ENCODE results near the gene NUDT14. TPM values are rescaled to one million over a fixed set of nuclear protein-coding genes. Genes with fewer than 3 reads are reported as not detected.

Gene NUDT14
- total RNA-seq, 2 donors from 2014 or later = 17.1 to 18.9 TPM

DNA sequence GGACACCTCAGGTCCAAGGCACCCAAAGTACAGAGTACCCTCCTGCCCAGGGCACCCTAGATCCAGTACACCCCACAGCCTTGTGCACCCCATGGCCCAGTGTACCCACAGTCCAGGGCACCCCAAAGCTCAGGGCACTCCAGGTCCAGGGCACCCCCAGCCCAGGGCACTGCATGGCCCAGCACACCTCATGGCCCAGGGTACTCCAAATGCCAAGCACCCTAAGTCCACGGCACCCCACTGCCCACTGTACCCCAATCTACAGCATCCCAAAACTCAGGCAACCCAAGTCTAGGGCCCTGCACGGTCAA, 18.5 kb downstream of the NUDT14 start:
- DNase-seq (ENCODE audit: low spot score) = no peak
- TF ChIP-seq, protein P1, sequence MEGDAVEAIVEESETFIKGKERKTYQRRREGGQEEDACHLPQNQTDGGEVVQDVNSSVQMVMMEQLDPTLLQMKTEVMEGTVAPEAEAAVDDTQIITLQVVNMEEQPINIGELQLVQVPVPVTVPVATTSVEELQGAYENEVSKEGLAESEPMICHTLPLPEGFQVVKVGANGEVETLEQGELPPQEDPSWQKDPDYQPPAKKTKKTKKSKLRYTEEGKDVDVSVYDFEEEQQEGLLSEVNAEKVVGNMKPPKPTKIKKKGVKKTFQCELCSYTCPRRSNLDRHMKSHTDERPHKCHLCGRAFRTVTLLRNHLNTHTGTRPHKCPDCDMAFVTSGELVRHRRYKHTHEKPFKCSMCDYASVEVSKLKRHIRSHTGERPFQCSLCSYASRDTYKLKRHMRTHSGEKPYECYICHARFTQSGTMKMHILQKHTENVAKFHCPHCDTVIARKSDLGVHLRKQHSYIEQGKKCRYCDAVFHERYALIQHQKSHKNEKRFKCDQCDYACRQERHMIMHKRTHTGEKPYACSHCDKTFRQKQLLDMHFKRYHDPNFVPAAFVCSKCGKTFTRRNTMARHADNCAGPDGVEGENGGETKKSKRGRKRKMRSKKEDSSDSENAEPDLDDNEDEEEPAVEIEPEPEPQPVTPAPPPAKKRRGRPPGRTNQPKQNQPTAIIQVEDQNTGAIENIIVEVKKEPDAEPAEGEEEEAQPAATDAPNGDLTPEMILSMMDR (IDR thresholded peaks at IDR 0.05) = no peak
- no peaks in the 10 kb centered on the region for H3K9me3 ChIP-seq
- H3K4me3 ChIP-seq = no peak overlapping the region
- no peak overlapping the region for H3K27ac ChIP-seq
- H3K27me3 ChIP-seq = no peaks in the 10 kb centered on the region
- H3K36me3 ChIP-seq = no peaks in the 10 kb centered on the region
- peaks cover 0 to 28% of the 10 kb centered on the region in 2 donors for H3K4me1 ChIP-seq

- H3K4me1 ChIP-seq = peaks cover 0 to 25% of the 10 kb centered on the region in 2 donors
- TF ChIP-seq, protein P1 (IDR thresholded peaks at IDR 0.05) = no peak
- no peaks in the 10 kb centered on the region for H3K9me3 ChIP-seq
- H3K27ac ChIP-seq = no peak overlapping the region
- no peaks in the 10 kb centered on the region for H3K36me3 ChIP-seq
- no peak for DNase-seq (ENCODE audit: low spot score)
- no peaks in the 10 kb centered on the region for H3K27me3 ChIP-seq
- no peak overlapping the region for H3K4me3 ChIP-seq
Observed at GRCh38 chr14:105161964-105162668, 19.0 kb downstream of the NUDT14 start.

DNA sequence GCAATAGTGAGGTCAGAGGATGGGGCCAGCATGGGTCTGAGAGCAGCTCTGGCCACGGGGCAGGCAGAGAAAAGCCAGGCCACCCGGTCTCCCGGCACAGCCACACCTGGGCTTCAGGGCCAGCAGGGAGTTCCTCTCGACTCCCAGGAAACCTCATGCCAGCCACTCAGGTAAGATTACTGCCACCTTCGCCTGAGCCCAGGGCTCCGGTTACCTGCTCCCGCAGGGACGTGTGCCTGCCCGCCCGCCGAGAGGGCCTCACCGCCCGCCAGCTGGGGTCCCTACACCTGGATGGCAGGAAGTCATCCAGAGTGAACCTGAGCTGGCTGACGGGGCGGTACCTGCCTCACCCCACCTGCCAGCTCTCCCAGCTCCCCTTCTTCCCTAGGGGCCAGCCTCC, 19.8 kb downstream of the NUDT14 start:
- no peak for DNase-seq (ENCODE audit: low spot score)
- Histone ChIP-seq H3K36me3 (no peaks in the 10 kb centered on the region), H3K27me3 (no peaks in the 10 kb centered on the region), H3K9me3 (no peaks in the 10 kb centered on the region), H3K27ac (no peak overlapping the region), H3K4me3 (no peak overlapping the region), H3K4me1 (peaks cover 0 to 17% of the 10 kb centered on the region in 2 donors)
- TF ChIP-seq, protein P1 (IDR thresholded peaks at IDR 0.05) = no peak

DNA sequence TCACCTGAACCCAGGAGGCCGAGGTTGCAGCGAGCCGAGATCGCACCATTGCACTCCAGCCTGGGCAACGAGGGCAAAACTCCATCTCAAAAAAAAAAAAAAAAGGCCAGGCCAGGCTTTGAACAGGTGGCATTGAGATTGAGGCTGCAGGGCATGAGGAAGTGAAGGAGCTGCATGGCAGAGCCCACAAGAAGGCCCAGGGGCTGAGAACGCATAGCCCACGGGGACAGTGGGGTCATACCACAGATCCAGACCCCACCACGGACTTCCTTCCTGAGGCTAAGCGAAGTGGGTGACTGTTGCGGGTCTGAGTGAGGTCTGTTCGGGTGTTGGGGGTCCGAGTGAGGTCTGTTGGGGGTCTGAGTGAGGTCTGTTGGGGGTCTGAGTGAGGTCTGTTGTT, 20.3 kb downstream of the NUDT14 start:
- peaks cover 0 to 11% of the 10 kb centered on the region in 2 donors for H3K4me1 ChIP-seq

DNA sequence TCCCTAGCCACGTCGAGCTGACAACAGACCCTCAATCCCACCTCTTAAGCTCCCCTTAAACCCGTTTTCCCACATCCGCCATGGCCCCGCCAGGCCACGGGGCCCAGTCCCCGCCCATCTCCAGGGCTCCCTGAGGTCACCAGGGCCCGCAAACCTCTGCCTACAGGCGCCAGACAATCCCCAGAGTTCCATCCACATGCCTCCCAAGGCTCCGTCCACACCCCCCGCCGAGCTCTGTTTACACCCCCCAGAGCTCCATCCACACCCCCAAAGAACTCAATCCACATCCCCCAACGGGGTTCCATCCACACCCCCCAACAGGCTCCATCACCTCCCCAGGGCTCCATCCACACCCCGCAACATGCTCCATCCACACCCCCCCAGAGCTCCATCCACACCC, 21.8 kb downstream of the NUDT14 start:
- Histone ChIP-seq H3K4me1 (peaks cover 0 to 19% of the 10 kb centered on the region in 2 donors), H3K27ac (no peak overlapping the region), H3K9me3 (no peaks in the 10 kb centered on the region), H3K27me3 (no peaks in the 10 kb centered on the region), H3K4me3 (no peak overlapping the region), H3K36me3 (peaks cover 9% of the 10 kb centered on the region)
- TF ChIP-seq, protein P1 (IDR thresholded peaks at IDR 0.05) = no peak
- no peak for DNase-seq (ENCODE audit: low spot score)

More for the DNA sequence above, 20.3 kb downstream of the NUDT14 start:
- TF ChIP-seq, protein P1 (IDR thresholded peaks at IDR 0.05) = no peak
- no peak overlapping the region for H3K27ac ChIP-seq
- no peak overlapping the region for H3K4me3 ChIP-seq
- H3K36me3 ChIP-seq = peaks cover 2% of the 10 kb centered on the region
- no peak for DNase-seq (ENCODE audit: low spot score)
- no peaks in the 10 kb centered on the region for H3K27me3 ChIP-seq
- H3K9me3 ChIP-seq = no peaks in the 10 kb centered on the region

DNA sequence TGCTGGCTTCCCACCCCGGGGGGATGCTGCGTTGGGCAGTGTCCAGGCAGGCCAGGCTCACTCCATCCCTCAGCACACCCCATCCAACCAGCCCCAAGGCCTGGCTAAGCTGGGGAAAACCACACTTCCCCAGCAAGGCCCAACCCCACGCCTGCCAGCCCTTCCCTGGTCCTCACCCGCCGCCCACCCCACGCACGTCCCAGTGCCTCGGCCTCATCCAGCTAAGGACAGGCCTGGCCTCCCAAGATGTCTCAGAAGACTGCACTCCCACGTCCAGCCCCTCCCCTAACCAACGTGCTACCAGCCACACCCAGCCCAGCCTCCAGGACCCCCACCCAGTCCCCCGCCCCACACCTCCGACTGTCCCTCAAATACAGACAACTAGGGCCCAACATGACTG, 22.3 kb downstream of the NUDT14 start:
- TF ChIP-seq, protein P1 (IDR thresholded peaks at IDR 0.05) = no peak
- H3K27me3 ChIP-seq = no peaks in the 10 kb centered on the region
- H3K4me3 ChIP-seq = no peak overlapping the region
- H3K4me1 ChIP-seq = peaks cover 0 to 24% of the 10 kb centered on the region in 2 donors
- no peak for DNase-seq (ENCODE audit: low spot score)
- H3K36me3 ChIP-seq = peaks cover 9% of the 10 kb centered on the region
- no peak overlapping the region for H3K27ac ChIP-seq
- no peaks in the 10 kb centered on the region for H3K9me3 ChIP-seq

Data from right atrium auricular region (tissue), 2 donors.